ENCODE measurements around the gene ZNF17. TPM values are rescaled to one million over a fixed set of nuclear protein-coding genes. Genes with fewer than 3 reads are reported as not detected.

Gene ZNF17
- total RNA-seq, 1 donor from 2014 or later = 11.3 TPM

DNA sequence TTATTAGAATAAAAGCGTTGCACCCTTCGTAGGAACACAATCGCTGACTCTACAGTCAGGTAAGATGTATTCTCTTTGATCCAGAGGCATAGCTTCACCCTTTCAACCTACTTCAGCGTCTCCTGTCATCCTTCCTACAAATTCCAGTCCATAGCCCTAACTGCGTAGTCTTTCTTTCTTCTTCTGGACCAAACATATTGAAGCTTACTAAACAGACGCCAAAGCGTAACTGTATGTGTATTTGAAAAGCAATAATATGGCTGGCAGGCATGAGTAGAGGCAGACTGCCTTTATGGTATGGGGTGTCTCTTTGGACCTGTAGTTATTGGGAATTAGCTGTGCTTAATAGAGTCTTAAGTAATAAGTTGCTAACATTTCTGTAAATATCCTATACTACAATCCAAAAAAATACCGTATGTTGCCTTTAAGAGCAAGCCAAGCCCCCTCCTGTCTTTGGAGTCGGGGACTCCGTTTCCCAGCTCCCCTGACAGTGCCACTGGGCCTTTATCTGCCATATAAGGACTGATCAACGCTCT, 21.7 kb upstream of the ZNF17 start:
- Histone ChIP-seq H3K4me3 (ENCODE audit: low read depth, low read length) (peak overlapping the region; percentile 49), H3K36me3 (ENCODE audit: control insufficient read depth, insufficient read depth, low read length) (peaks cover 2% of the 10 kb centered on the region), H3K27me3 (ENCODE audit: control insufficient read depth, insufficient read depth, low read length) (no peaks in the 10 kb centered on the region)
- DNase-seq (ENCODE audit: low read depth) = no peak
- TF ChIP-seq, protein P1, sequence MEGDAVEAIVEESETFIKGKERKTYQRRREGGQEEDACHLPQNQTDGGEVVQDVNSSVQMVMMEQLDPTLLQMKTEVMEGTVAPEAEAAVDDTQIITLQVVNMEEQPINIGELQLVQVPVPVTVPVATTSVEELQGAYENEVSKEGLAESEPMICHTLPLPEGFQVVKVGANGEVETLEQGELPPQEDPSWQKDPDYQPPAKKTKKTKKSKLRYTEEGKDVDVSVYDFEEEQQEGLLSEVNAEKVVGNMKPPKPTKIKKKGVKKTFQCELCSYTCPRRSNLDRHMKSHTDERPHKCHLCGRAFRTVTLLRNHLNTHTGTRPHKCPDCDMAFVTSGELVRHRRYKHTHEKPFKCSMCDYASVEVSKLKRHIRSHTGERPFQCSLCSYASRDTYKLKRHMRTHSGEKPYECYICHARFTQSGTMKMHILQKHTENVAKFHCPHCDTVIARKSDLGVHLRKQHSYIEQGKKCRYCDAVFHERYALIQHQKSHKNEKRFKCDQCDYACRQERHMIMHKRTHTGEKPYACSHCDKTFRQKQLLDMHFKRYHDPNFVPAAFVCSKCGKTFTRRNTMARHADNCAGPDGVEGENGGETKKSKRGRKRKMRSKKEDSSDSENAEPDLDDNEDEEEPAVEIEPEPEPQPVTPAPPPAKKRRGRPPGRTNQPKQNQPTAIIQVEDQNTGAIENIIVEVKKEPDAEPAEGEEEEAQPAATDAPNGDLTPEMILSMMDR (IDR thresholded peaks at IDR 0.05; ENCODE audit: insufficient read depth, low read length, severe bottlenecking) = no peak
- FAIRE-seq = no peak

DNA sequence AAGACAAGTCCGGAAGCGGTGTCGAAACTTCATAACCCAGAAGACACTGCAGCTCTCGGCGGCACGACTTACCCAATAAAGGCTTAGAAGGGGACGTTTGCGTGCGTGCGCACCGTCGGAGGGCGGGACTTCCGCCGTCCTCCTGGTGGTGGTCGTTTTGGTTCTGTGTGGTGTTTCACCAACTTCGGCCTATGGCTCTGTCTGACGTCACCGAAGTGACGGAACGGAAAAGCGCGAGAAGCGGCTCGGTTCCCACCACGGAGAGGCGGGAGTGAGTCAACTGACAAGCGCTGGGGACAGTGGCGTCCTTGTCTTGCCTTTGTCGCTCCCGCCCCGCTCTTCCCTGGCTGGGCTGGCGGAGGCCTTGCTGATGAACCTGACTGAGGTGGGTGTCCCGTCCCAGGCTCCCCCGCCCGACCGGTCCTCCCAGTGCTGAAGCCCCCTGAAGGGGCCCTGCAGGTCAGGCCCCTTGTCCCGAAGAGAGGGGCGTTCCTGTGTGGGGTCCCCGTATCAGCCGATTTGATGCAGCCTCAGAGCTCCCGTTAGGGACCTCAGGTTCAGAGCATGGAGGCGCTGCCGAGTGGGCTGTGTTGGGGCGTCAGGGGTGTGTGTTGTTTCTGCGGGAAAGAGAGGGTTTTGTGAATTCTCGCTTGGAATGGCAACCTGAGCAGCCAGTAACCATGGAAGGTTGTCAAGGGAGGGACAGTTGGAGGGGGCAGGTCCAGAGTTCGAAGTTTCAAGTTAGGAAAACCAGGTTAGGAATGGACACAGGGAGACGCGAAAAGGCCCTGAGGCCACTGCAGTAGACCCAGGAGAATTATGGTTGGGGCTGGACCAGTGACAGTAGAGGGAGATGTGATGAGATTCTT, 21.0 kb upstream of the ZNF17 start, which contains the start of gene ZNF548:
ZNF548 (plus strand) TSS at position 125 of the 869 bp plus-strand sequence; CDS start at position 371, 246 bp downstream.
- TF ChIP-seq, protein P1 (IDR thresholded peaks at IDR 0.05; ENCODE audit: insufficient read depth, low read length, severe bottlenecking) = peak; percentile 35
- Histone ChIP-seq H3K36me3 (ENCODE audit: control insufficient read depth, insufficient read depth, low read length) (peaks cover 2% of the 10 kb centered on the region), H3K27me3 (ENCODE audit: control insufficient read depth, insufficient read depth, low read length) (no peaks in the 10 kb centered on the region), H3K4me3 (ENCODE audit: low read depth, low read length) (peak within 1 kb of the TSS; percentile 49)
- DNase-seq (ENCODE audit: low read depth) = peak; percentile 94
- FAIRE-seq = peak; percentile 7

DNA sequence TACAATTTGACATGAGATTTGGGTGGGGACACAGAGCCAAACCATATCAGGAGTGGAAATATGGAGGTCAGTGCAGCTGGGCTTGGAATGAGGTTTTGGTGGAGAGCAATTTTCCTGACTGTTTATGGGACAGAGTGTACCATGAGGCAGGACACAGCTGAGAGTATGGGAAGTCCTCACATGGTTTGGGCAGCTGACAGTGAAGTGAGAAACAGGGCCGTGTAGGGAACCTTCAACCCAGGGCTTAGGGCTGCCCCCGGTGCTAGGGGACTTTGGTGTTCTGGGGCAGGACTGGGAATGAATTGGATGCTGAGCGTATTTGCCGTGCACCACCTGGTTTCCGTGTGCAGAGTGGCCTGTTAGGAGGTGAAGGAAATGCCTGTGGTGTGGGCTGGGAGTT, 15.3 kb upstream of the ZNF17 start:
- no peak for DNase-seq (ENCODE audit: low read depth)
- Histone ChIP-seq H3K36me3 (ENCODE audit: control insufficient read depth, insufficient read depth, low read length) (peaks cover 11% of the 10 kb centered on the region), H3K4me3 (ENCODE audit: low read depth, low read length) (no peak overlapping the region), H3K27me3 (ENCODE audit: control insufficient read depth, insufficient read depth, low read length) (no peaks in the 10 kb centered on the region)
- FAIRE-seq = peak; percentile 7
- TF ChIP-seq, protein P1 (IDR thresholded peaks at IDR 0.05; ENCODE audit: insufficient read depth, low read length, severe bottlenecking) = no peak

DNA sequence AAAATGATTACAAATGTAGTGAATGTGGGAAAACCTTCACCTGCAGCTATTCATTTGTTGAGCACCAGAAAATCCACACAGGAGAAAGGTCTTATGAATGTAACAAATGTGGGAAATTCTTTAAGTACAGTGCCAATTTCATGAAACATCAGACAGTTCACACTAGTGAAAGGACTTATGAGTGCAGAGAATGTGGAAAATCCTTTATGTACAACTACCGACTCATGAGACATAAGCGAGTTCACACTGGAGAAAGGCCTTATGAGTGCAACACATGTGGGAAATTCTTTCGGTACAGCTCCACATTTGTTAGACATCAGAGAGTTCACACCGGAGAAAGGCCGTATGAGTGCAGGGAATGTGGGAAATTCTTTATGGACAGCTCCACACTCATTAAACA, 12.1 kb upstream of the ZNF17 start:
- DNase-seq (ENCODE audit: low read depth) = no peak
- Histone ChIP-seq H3K36me3 (ENCODE audit: control insufficient read depth, insufficient read depth, low read length) (peaks cover 10% of the 10 kb centered on the region), H3K4me3 (ENCODE audit: low read depth, low read length) (no peak overlapping the region), H3K27me3 (ENCODE audit: control insufficient read depth, insufficient read depth, low read length) (no peaks in the 10 kb centered on the region)
- TF ChIP-seq, protein P1 (IDR thresholded peaks at IDR 0.05; ENCODE audit: insufficient read depth, low read length, severe bottlenecking) = no peak
- no peak for FAIRE-seq

DNA sequence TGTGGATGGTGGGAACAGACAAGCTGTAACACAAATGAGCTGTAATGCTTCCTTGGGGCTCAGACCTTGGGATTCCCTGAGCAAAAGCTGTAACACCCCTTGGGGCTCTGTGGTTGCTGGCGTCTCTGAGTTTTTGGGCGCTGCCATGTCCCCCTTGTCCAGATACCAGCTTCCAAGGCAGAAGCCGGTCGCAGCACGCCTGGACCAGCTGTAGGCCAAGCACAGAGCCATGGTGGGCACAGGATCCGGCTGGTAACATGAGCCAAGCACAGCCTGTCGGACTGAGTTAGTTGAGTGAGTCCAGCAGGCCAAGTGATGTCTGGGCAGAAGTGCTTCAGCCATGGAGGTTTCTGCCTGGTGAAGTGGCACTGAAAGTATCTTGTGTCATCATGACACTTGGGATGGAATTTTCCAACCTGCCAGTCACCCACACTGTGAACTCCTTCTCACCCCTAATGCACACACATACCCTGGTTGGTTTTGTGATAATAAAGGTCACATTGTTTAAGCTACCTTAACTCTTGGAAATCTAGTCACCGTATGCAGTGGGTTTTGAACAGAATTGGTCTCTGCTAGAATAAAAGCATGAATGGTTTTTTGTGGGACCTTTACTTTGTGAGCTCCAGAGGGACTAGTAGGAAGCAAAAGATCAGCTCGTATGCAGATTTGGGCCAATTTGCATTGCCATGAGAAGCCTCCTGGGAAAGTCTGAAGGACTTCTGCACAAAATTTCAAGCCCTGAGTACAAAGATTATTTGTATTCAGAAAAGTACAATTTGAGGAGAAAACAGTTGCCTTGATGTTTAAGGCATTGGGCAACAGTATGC, 7.0 kb upstream of the ZNF17 start:
- no peak for FAIRE-seq
- Histone ChIP-seq H3K27me3 (ENCODE audit: control insufficient read depth, insufficient read depth, low read length) (no peaks in the 10 kb centered on the region), H3K36me3 (ENCODE audit: control insufficient read depth, insufficient read depth, low read length) (no peaks in the 10 kb centered on the region), H3K4me3 (ENCODE audit: low read depth, low read length) (no peak overlapping the region)
- TF ChIP-seq, protein P1 (IDR thresholded peaks at IDR 0.05; ENCODE audit: insufficient read depth, low read length, severe bottlenecking) = no peak
- DNase-seq (ENCODE audit: low read depth) = no peak

Data from bronchial epithelial cell (primary cell).